ENCODE measurements around the gene ARHGEF1.
"Not testable (repeated sequence)": the region's sequence is repeated elsewhere in the genome, so short reads cannot be mapped to it uniquely, and the experiment has no call there.

ARHGEF1 gene

GRCh38 chr19:41911889-41912731 is 29.1 kb downstream of the ARHGEF1 start:
- TF ChIP-seq, protein P1, sequence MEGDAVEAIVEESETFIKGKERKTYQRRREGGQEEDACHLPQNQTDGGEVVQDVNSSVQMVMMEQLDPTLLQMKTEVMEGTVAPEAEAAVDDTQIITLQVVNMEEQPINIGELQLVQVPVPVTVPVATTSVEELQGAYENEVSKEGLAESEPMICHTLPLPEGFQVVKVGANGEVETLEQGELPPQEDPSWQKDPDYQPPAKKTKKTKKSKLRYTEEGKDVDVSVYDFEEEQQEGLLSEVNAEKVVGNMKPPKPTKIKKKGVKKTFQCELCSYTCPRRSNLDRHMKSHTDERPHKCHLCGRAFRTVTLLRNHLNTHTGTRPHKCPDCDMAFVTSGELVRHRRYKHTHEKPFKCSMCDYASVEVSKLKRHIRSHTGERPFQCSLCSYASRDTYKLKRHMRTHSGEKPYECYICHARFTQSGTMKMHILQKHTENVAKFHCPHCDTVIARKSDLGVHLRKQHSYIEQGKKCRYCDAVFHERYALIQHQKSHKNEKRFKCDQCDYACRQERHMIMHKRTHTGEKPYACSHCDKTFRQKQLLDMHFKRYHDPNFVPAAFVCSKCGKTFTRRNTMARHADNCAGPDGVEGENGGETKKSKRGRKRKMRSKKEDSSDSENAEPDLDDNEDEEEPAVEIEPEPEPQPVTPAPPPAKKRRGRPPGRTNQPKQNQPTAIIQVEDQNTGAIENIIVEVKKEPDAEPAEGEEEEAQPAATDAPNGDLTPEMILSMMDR (IDR thresholded peaks at IDR 0.05; ENCODE audit: unreplicated experiment in 3 of 3) = no peak
- no peak overlapping the region for H3K27ac Mint-ChIP-seq
- peaks cover 53% of the 10 kb centered on the region for H3K27me3 Mint-ChIP-seq (ENCODE audit: low read depth)
- peaks cover 3% of the 10 kb centered on the region for H3K36me3 Mint-ChIP-seq (ENCODE audit: low read depth)
- no peaks in the 10 kb centered on the region for H3K9me3 Mint-ChIP-seq
- H3K4me1 Mint-ChIP-seq = peaks cover 4% of the 10 kb centered on the region
- peak overlapping the region in 1 of 3 experiments; percentile 53 for H3K4me3 Mint-ChIP-seq

- Mint-ChIP-seq H3K4me1 (peaks cover 4% of the 10 kb centered on the region), H3K36me3 (ENCODE audit: low read depth) (no peaks in the 10 kb centered on the region), H3K9me3 (no peaks in the 10 kb centered on the region), H3K4me3 (peak overlapping the region in 1 of 3 experiments; percentile 55), H3K27ac (no peak overlapping the region), H3K27me3 (ENCODE audit: low read depth) (peaks cover 53% of the 10 kb centered on the region)
- TF ChIP-seq, protein P1 (IDR thresholded peaks at IDR 0.05; ENCODE audit: unreplicated experiment in 3 of 3) = no peak
Measured at GRCh38 chr19:41912899-41913537, 30.0 kb downstream of the ARHGEF1 start.

DNA sequence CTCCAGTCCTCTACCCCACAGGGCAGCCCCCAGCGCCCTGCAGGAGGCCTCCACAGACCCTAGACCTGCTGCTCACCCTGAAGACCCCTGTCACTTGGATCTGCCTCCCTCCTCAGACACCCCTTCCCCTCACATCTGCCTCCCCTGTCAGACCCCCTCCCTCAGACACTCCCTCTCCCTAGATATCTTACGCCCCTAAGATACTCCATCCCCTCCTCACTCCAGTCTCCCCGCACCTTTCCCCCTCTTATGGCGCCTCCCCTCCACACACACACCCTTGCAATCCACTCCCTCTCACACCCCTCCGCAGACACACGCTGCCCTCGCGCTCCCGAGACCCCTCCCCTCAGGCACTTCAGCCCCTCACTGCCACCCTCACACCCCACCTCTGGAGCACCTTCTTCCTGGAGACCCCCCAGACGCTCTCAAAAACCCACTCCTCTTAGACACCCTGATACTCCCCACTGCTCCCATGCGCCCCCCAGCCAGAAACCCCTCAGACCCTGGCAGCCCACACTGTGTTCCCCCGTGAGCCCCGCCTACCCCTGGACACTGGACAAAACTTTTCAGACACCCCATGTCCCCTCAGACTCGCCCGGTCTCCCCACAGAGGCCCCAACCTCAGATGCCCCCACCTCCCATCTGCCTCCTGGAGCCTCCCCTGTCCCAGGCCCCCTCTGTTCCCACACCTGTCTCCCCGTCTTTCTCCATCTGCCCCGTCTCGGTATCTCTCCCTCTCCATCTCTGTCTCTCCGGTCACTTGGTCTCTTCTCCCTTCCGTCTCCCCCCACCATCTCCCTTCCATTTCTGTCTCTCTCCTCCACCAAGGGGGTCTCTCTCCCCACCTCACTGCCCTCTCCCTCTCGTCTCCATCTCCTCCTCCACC is 30.8 kb downstream of the ARHGEF1 start:
- H3K9me3 Mint-ChIP-seq = no peaks in the 10 kb centered on the region
- peaks cover 4% of the 10 kb centered on the region for H3K4me1 Mint-ChIP-seq
- TF ChIP-seq, protein P1 (IDR thresholded peaks at IDR 0.05; ENCODE audit: unreplicated experiment in 3 of 3) = no peak
- peaks cover 53% of the 10 kb centered on the region for H3K27me3 Mint-ChIP-seq (ENCODE audit: low read depth)
- H3K27ac Mint-ChIP-seq = no peak overlapping the region
- no peaks in the 10 kb centered on the region for H3K36me3 Mint-ChIP-seq (ENCODE audit: low read depth)
- peak overlapping the region in 1 of 3 experiments; percentile 18 for H3K4me3 Mint-ChIP-seq

DNA sequence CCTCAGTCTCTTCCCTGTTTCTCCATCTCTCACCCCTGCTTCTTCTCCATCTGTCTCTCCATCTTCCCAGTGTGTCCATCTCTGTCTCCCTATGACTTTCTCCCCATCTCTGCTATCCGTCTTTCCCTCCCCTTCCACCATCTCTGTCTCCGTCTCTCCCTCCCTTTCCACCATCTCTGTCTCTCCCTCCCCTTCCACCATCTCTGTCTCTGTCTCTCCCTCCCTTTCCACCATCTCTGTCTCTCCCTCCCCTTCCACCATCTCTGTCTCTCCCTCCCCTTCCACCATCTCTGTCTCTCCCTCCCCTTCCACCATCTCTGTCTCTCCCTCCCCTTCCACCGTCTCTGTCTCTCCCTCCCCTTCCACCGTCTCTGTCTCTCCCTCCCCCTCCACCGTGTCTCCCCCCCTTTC is 31.4 kb downstream of the ARHGEF1 start:
- peak overlapping the region in 1 of 3 experiments; percentile 18 for H3K4me3 Mint-ChIP-seq
- H3K27me3 Mint-ChIP-seq (ENCODE audit: low read depth) = peaks cover 48% of the 10 kb centered on the region
- H3K4me1 Mint-ChIP-seq; H3K9me3 Mint-ChIP-seq; H3K36me3 Mint-ChIP-seq (ENCODE audit: low read depth); H3K27ac Mint-ChIP-seq: not testable (repeated sequence)

DNA sequence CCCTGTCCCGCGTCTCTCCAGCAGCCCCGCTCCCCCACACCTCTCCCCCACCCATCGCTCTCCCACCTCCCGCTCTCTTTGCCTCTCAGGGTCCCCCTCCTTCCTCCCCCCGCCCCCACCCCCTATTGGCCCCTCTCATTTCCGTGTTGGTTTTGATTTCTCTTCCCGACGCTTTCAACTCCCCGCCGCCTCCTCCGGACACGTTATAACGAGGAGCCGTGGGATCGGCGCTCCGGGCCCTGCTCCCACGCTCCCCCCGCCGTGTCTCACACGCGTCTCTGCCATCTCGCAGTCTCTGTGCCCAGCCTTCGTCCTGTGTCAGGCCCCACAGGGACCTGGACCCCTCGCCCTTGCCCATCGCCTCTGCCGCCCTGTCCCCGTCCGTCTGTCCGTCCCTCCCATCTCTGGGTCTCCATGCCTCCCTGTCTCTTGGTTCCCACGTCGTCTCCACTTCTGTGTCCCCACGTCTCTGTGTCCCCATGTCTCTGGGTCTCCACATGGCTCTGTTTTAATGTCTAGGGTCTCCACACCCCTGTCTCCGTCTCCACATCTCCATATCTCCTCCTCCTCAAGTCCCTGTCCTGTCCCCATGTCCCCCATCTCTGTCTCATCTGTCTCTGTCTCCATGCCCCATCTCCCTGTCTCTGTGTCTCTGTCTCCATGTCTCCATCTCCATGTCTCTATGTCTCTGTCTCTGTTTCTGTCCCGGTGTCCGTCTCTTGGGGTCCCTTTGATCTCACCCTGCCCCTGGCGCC is 32.2 kb downstream of the ARHGEF1 start:
- Mint-ChIP-seq H3K36me3 (ENCODE audit: low read depth) (no peaks in the 10 kb centered on the region), H3K4me1 (peaks cover 4% of the 10 kb centered on the region), H3K4me3 (no peak overlapping the region), H3K27me3 (ENCODE audit: low read depth) (peaks cover 44% of the 10 kb centered on the region), H3K9me3 (no peaks in the 10 kb centered on the region), H3K27ac (no peak overlapping the region)
- TF ChIP-seq, protein P1 (IDR thresholded peaks at IDR 0.05; ENCODE audit: unreplicated experiment in 3 of 3) = no peak

Data from nephron (organoid).